ENCODE measurements around the gene RNF223.

- TF ChIP-seq EZH2 (IDR thresholded peaks at IDR 0.05; ENCODE audit: low read length, unreplicated experiment) = no peak
- TF ChIP-seq, protein P1, sequence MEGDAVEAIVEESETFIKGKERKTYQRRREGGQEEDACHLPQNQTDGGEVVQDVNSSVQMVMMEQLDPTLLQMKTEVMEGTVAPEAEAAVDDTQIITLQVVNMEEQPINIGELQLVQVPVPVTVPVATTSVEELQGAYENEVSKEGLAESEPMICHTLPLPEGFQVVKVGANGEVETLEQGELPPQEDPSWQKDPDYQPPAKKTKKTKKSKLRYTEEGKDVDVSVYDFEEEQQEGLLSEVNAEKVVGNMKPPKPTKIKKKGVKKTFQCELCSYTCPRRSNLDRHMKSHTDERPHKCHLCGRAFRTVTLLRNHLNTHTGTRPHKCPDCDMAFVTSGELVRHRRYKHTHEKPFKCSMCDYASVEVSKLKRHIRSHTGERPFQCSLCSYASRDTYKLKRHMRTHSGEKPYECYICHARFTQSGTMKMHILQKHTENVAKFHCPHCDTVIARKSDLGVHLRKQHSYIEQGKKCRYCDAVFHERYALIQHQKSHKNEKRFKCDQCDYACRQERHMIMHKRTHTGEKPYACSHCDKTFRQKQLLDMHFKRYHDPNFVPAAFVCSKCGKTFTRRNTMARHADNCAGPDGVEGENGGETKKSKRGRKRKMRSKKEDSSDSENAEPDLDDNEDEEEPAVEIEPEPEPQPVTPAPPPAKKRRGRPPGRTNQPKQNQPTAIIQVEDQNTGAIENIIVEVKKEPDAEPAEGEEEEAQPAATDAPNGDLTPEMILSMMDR (conservative IDR thresholded peaks at IDR 0.05; ENCODE audit: low read depth, low read length) = no peak
Observed at GRCh38 chr1:1041092-1041523, 33.0 kb downstream of the RNF223 start.
